C4-2B (cell line): ENCODE measurements around the gene PELI1.

ENCODE experiments used
- CTCF ChIP-seq: fragments of 450-650 bp; conservative IDR thresholded peaks from 2 replicates; pipeline ENCODE4 v1.5.1; 2017; ENCODE audit warnings: mild to moderate bottlenecking
- ZFX ChIP-seq: fragments of 450-650 bp; IDR thresholded peaks from 2 replicates; pipeline ENCODE4 v1.6.1; 2017

GRCh38 chr2:64134813-64135212, 9.4 kb downstream of the PELI1 start:
- TF ChIP-seq CTCF (no peak), ZFX (no peak)
